SU-DHL-6 (cell line): ENCODE results near the gene LY6G5B.

Source experiments
- CTCF ChIP-seq: fragments of 200-600 bp; sonication (generic); IDR thresholded peaks from one replicate; pipeline ENCODE4 v1.5.1; 2017; ENCODE audit warnings: antibody characterized with exemption, mild to moderate bottlenecking, low read length, moderate library complexity; ENCODE audit not compliant: insufficient read depth, poor library complexity, severe bottlenecking
- EZH2phosphoT487 ChIP-seq: fragments of 200-600 bp; sonication (generic), shearing (Covaris generic); conservative IDR thresholded peaks from 2 replicates; pipeline ENCODE4 v1.6.1; 2018; ENCODE audit warnings: mild to moderate bottlenecking, antibody characterized with exemption, low read length, moderate library complexity, mixed read lengths

- TF ChIP-seq CTCF = no peak
- TF ChIP-seq EZH2phosphoT487 = no peak
These were observed 20.7 kb downstream of the LY6G5B start for GRCh38 chr6:31690231-31691077.
